HG03135 (cell line): ENCODE data around the gene STAT6.
"Not testable (repeated sequence)": the region's sequence is repeated elsewhere in the genome, so short reads cannot be mapped to it uniquely, and the experiment has no call there.

Source experiments
- ATAC-seq: cut with Tn5 transposase; IDR thresholded peaks from one replicate; pipeline ENCODE4 v1.9.1; 2021; ENCODE audit warnings: mild to moderate bottlenecking, moderate library complexity; ENCODE audit not compliant: unreplicated experiment

The STAT6 gene

GRCh38 chr12:57127726-57128518 is 16.8 kb upstream of the STAT6 start, which contains the start of gene LRP1:
TSS of gene LRP1 (plus strand) at chr12:57128483. CDS start at chr12:57128965, 482 bp downstream.
- no peak for ATAC-seq

GRCh38 chr12:57127101-57127725 is 16.1 kb upstream of the STAT6 start:
- no peak for ATAC-seq

GRCh38 chr12:57126561-57126960 is 15.4 kb upstream of the STAT6 start:
- ATAC-seq = no peak

GRCh38 chr12:57126061-57126460 is 14.9 kb upstream of the STAT6 start:
- ATAC-seq = no peak

GRCh38 chr12:57124261-57124877 is 13.2 kb upstream of the STAT6 start:
- no peak for ATAC-seq

GRCh38 chr12:57123813-57124212 is 12.7 kb upstream of the STAT6 start:
- ATAC-seq = no peak

- ATAC-seq = not testable (repeated sequence)
These were observed 9.6 kb upstream of the STAT6 start for GRCh38 chr12:57120718-57121117.

- no peak for ATAC-seq
These were observed 8.3 kb upstream of the STAT6 start for GRCh38 chr12:57119294-57120085.

GRCh38 chr12:57118711-57119271 is 7.6 kb upstream of the STAT6 start:
- no peak for ATAC-seq

GRCh38 chr12:57116580-57117281 is 5.6 kb upstream of the STAT6 start:
- ATAC-seq = no peak

GRCh38 chr12:57112492-57113294 is 1.5 kb upstream of the STAT6 start:
- peak; percentile 52 for ATAC-seq

- peak; percentile 52 for ATAC-seq
These were observed 795 bp downstream of the STAT6 start for GRCh38 chr12:57110104-57111030.

GRCh38 chr12:57109207-57110103 is 1.7 kb downstream of the STAT6 start:
- no peak for ATAC-seq

GRCh38 chr12:57107456-57108155 is 3.6 kb downstream of the STAT6 start:
- ATAC-seq = no peak

- no peak for ATAC-seq
These were observed 5.0 kb downstream of the STAT6 start for GRCh38 chr12:57106021-57106708.
